ENCODE results near the gene TMEM235.

TMEM235 gene

DNA sequence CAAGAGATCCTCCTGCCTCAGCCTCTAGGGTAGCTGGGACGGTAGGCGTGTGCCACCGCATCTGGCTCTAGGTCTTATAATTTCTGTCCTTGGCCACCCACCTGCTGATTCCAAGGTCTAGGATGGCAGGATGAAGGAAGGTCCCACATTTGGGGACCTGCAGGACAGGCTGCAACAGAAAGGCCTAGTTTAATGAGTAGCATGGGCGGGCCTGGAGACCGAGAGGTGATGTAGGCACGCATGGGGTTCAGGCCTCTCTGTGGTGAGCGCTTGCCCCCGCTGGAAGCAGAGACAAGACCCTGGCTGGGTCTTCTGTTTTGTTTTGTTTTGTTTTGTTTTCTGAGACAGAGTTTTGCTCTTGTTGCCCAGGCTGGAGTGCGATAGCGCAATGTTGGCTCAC lies 33.7 kb downstream of the TMEM235 start:
- peak overlapping the region; percentile 36 for H3K27ac ChIP-seq
- no peak for TF ChIP-seq ZFX (IDR thresholded peaks at IDR 0.05; ENCODE audit: borderline replicate concordance)
- no peak for TF ChIP-seq CTCF (IDR thresholded peaks at IDR 0.05)

DNA sequence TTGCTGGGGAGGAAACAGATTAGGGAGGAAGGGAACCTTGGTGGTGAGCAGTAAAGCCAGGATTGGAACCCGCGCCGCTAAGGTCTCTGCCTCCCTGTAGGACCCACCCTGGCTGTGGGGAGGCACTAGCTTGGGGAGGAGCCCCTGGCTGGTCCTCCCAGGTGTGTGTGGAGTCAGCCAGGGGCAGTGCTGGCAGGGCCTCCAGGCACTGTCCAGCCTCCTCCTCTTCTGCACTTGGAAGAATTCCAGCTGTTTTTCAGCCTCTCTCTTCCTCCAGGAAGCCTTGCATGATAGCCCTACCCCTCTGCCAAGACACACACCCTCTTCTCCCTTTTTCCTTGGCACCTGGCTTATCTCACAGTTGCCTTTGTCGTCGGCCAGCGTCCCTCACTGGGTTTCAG lies 34.8 kb downstream of the TMEM235 start:
- TF ChIP-seq CTCF (IDR thresholded peaks at IDR 0.05) (no peak), ZFX (IDR thresholded peaks at IDR 0.05; ENCODE audit: borderline replicate concordance) (no peak)
- H3K27ac ChIP-seq, result peak overlapping the region; percentile 36

- TF ChIP-seq CTCF (IDR thresholded peaks at IDR 0.05) (no peak), ZFX (IDR thresholded peaks at IDR 0.05; ENCODE audit: borderline replicate concordance) (no peak)
- no peak overlapping the region for H3K27ac ChIP-seq
These were observed 35.3 kb downstream of the TMEM235 start for GRCh38 chr17:78266771-78267170.

GRCh38 chr17:78267253-78268073 lies 36.0 kb downstream of the TMEM235 start:
- TF ChIP-seq ZFX (IDR thresholded peaks at IDR 0.05; ENCODE audit: borderline replicate concordance), result no peak
- no peak for TF ChIP-seq CTCF (IDR thresholded peaks at IDR 0.05)
- H3K27ac ChIP-seq, result no peak overlapping the region

GRCh38 chr17:78268191-78268874 lies 36.9 kb downstream of the TMEM235 start:
- no peak overlapping the region for H3K27ac ChIP-seq
- no peak for TF ChIP-seq CTCF (IDR thresholded peaks at IDR 0.05)
- TF ChIP-seq ZFX (IDR thresholded peaks at IDR 0.05; ENCODE audit: borderline replicate concordance), result no peak

GRCh38 chr17:78268951-78269905 lies 37.8 kb downstream of the TMEM235 start:
- no peak for TF ChIP-seq ZFX (IDR thresholded peaks at IDR 0.05; ENCODE audit: borderline replicate concordance)
- no peak for TF ChIP-seq CTCF (IDR thresholded peaks at IDR 0.05)
- no peak overlapping the region for H3K27ac ChIP-seq
